HCT116 (cell line): ENCODE results near the gene SNX20. TPM values are rescaled to one million over a fixed set of nuclear protein-coding genes. Genes with fewer than 3 reads are reported as not detected.

Source experiments
- ATAC-seq: fragments of 200-7000 bp; cut with Tn5 transposase; 2 replicates; pipeline ENCODE4 v1.9.1; 2020; ENCODE audit warnings: mild to moderate bottlenecking, moderate library complexity
- BruUV-seq: library from RNA; stranded (reverse); fragments of 400-500 nt; replicated peaks from 2 replicates; lab custom pipeline; 2021; lab: Mats Ljungman, UMichigan
- CTCF ChIA-PET: fragments of 300-600 bp; sonication (Branson Sonifier 250); formaldehyde crosslinking; loops from one replicate; lab custom pipeline; 2021; ENCODE audit warnings: antibody characterized with exemption; lab: Charles Lee
- POLR2A ChIA-PET: fragments of 300-600, 350-600 bp; sonication (Branson Sonifier 250); formaldehyde crosslinking; loops from one replicate; lab custom pipeline; 2021; ENCODE audit warnings: antibody characterized with exemption; lab: Charles Lee
- RAD21 ChIA-PET, 2 experiments: fragments of 300-600 bp; sonication (Branson Sonifier 250); formaldehyde crosslinking; loops; one replicate each; lab custom pipeline; 2023; ENCODE audit warnings: low total read pairs in 2 of 2; ENCODE audit not compliant: uncharacterized antibody in 2 of 2, unreplicated experiment in 2 of 2, low non-redundant PET in 1 of 2; lab: Charles Lee
- DNase-seq: peaks from one replicate; pipeline ENCODE4 v3.0.0-alpha.2; 2010; ENCODE audit warnings: low read depth, low spot score
- H2AFZ ChIP-seq: fragments of 200-600 bp; shearing (Covaris generic), sonication (generic); 2 replicates; pipeline ENCODE4 v1.6.1; 2017; ENCODE audit warnings: low read depth, mixed run types, mixed read lengths, antibody characterized with exemption, low read length; ENCODE audit not compliant: poor library complexity, severe bottlenecking
- H3K27ac ChIP-seq: 2 replicates; pipeline ENCODE4 v1.5.1; 2012; ENCODE audit warnings: low read depth, low read length
- H3K27me3 ChIP-seq: fragments of 200-600 bp; sonication (generic); 2 replicates; pipeline ENCODE4 v1.6.1; 2016; ENCODE audit warnings: mixed run types, low read length, mixed read lengths; ENCODE audit not compliant: insufficient read depth
- H3K36me3 ChIP-seq, 2 experiments: fragments of 200-500 bp in 1 of 2; fragments of 200-600 bp in 1 of 2; sonication (Bioruptor generic) in 1 of 2; sonication (generic) in 1 of 2; 2 replicates each; pipeline versions ENCODE4 v1.5.1 to v1.6.1; 2014 to 2016; ENCODE audit warnings: low read length in 2 of 2, inconsistent platforms in 1 of 2, mixed read lengths in 1 of 2, mixed run types in 1 of 2; ENCODE audit not compliant: insufficient read depth in 2 of 2, control insufficient read depth in 1 of 2
- H3K4me1 ChIP-seq, 2 experiments: fragments of 200-600 bp in 1 of 2; sonication (generic) in 1 of 2; 2 replicates each; pipeline versions ENCODE4 v1.5.1 to v1.6.1; 2012 to 2017; ENCODE audit warnings: low read length in 2 of 2, inconsistent platforms in 1 of 2, mild to moderate bottlenecking in 1 of 2, mixed read lengths in 1 of 2, mixed run types in 1 of 2, moderate library complexity in 1 of 2; ENCODE audit not compliant: insufficient read depth in 2 of 2, control insufficient read depth in 1 of 2
- H3K4me2 ChIP-seq: fragments of 200-600 bp; sonication (generic); 2 replicates; pipeline ENCODE4 v1.6.1; 2017; ENCODE audit warnings: mixed run types, low read length, mixed read lengths
- H3K4me3 ChIP-seq, 2 experiments: fragments of 200-600 bp in 1 of 2; sonication (generic) in 1 of 2; replicated peaks in 1 of 2; 2 replicates each; pipeline ENCODE4 v1.5.1; 2011 to 2016; ENCODE audit warnings: low read length in 2 of 2, control low read depth in 1 of 2, low read depth in 1 of 2, mild to moderate bottlenecking in 1 of 2, mixed read lengths in 1 of 2, mixed run types in 1 of 2
- H3K79me2 ChIP-seq: fragments of 200-600 bp; sonication (generic); 2 replicates; pipeline ENCODE4 v1.6.1; 2017; ENCODE audit warnings: mild to moderate bottlenecking, mixed run types, low read length, moderate library complexity, mixed read lengths; ENCODE audit not compliant: insufficient read depth
- H3K9ac ChIP-seq: fragments of 200-600 bp; sonication (generic); 2 replicates; pipeline ENCODE4 v1.6.1; 2016; ENCODE audit warnings: low read length, mixed read lengths
- H3K9me2 ChIP-seq: fragments of 200-600 bp; sonication (generic), shearing (Covaris generic); 2 replicates; pipeline ENCODE4 v1.6.1; 2017; ENCODE audit warnings: mixed run types, mild to moderate bottlenecking, moderate library complexity; ENCODE audit not compliant: insufficient read depth
- H3K9me3 ChIP-seq, 2 experiments: fragments of 200-500 bp in 1 of 2; fragments of 200-600 bp in 1 of 2; sonication (Bioruptor generic) in 1 of 2; sonication (generic) in 1 of 2; 2 replicates each; pipeline ENCODE4 v1.6.1; 2014 to 2017; ENCODE audit warnings: low read length in 2 of 2, mixed read lengths in 2 of 2, inconsistent platforms in 1 of 2, low read depth in 1 of 2, mild to moderate bottlenecking in 1 of 2, mixed run types in 1 of 2, moderate library complexity in 1 of 2; ENCODE audit not compliant: control insufficient read depth in 1 of 2, insufficient read depth in 1 of 2
- H4K20me1 ChIP-seq: fragments of 200-600 bp; sonication (generic), shearing (Covaris generic); 2 replicates; pipeline ENCODE4 v1.6.1; 2017; ENCODE audit warnings: mixed run types, mild to moderate bottlenecking, moderate library complexity; ENCODE audit not compliant: insufficient read depth
- CEBPB ChIP-seq: IDR thresholded peaks from 2 replicates; pipeline ENCODE4 v1.6.1; 2012; ENCODE audit warnings: low read depth
- ELF1 ChIP-seq: IDR thresholded peaks from 2 replicates; pipeline ENCODE4 v1.6.1; 2012; ENCODE audit warnings: low read depth, borderline replicate concordance
- EZH2phosphoT487 ChIP-seq: fragments of 200-600 bp; IDR thresholded peaks from 2 replicates; pipeline ENCODE4 v1.6.1; 2018; ENCODE audit warnings: antibody characterized with exemption, borderline replicate concordance
- FOSL1 ChIP-seq: IDR thresholded peaks from 2 replicates; pipeline ENCODE4 v1.6.1; 2012; ENCODE audit warnings: low read depth
- JUND ChIP-seq: IDR thresholded peaks from 2 replicates; pipeline ENCODE4 v1.6.1; 2012
- POLR2A ChIP-seq: IDR thresholded peaks from 2 replicates; pipeline ENCODE4 v1.7.0; 2011; ENCODE audit warnings: borderline replicate concordance; ENCODE audit not compliant: insufficient read depth, insufficient read length; ENCODE audit errors: extremely low read depth
- RAD21 ChIP-seq: IDR thresholded peaks from 2 replicates; pipeline ENCODE4 v1.6.1; 2012; ENCODE audit warnings: low read depth, mild to moderate bottlenecking
- SIN3A ChIP-seq: IDR thresholded peaks from 2 replicates; pipeline ENCODE4 v1.6.1; 2012; ENCODE audit warnings: low read depth
- SRF ChIP-seq: IDR thresholded peaks from 2 replicates; pipeline ENCODE4 v1.6.1; 2012; ENCODE audit warnings: low read depth
- YY1 ChIP-seq: IDR thresholded peaks from 2 replicates; pipeline ENCODE4 v1.6.1; 2011; ENCODE audit warnings: low read length, low read depth, moderate library complexity, mild to moderate bottlenecking; ENCODE audit not compliant: insufficient replicate concordance; ENCODE audit errors: extremely low read depth
- ZFX ChIP-seq: fragments of 450-650 bp; IDR thresholded peaks from 2 replicates; pipeline ENCODE4 v1.6.1; 2017
- intact Hi-C: fragments of 100-400 bp; cut with micrococcal nuclease; formaldehyde crosslinking; loops from 2 replicates; pipeline ENCODE4 v1.10.0; 2022
- total RNA-seq: library from RNA; stranded (reverse); gene quantifications from one replicate; pipeline ENCODE4 v1.2.1, GENCODE V29; 2021; ENCODE audit not compliant: unreplicated experiment
- TF ChIP-seq, protein P1 (sequence below): IDR thresholded peaks from 2 replicates; pipeline ENCODE4 v1.6.1; 2012; ENCODE audit warnings: low read depth
- TF ChIP-seq, protein P2 (sequence below): IDR thresholded peaks from 2 replicates; pipeline ENCODE4 v1.6.1; 2012
- TF ChIP-seq, protein P3 (sequence below), 3 experiments: fragments of 200-600 bp in 1 of 3; sonication (generic) in 1 of 3; IDR thresholded peaks in 2 of 3; conservative IDR thresholded peaks in 1 of 3; 2 replicates each; pipeline ENCODE4 v1.5.1; 2012 to 2017; ENCODE audit warnings: low read depth in 2 of 3, low read length in 2 of 3, antibody characterized with exemption in 1 of 3, borderline replicate concordance in 1 of 3, control low read depth in 1 of 3, mild to moderate bottlenecking in 1 of 3, mixed read lengths in 1 of 3, mixed run types in 1 of 3, moderate library complexity in 1 of 3; ENCODE audit not compliant: insufficient read depth in 1 of 3

Gene SNX20
- total RNA-seq, 1 experiment from 2014 or later = 0.07 TPM

DNA sequence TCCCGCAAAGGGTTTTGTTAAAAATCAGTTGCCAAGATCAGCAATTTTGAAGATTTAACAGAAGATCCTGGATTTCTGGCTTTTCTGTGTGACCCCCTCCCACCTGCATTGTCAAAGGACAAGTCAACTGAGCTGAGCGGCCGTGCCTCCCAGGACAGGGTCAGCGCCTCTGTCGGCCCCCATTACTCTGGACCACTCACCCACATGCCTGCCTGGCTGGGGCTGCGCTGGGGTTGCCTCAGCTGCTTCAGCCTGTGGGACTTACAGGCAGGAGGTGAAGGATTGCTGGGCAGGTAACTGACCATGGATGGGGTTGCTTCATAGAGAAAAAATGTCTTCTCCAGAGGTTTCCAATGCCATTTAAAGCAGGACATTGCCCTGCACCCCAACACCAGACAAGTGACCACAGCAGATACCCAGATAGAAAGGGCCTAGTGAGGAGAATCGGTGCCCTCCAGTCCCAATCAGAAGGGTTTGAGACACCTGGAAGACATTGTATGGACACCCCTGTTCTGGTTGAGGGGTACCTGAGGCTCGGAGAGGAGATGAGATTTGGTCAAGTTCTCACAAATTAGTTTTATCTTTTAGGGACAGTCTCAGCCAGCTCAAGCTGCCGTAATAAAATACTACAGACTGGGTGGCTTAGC, 52.8 kb downstream of the SNX20 start (continued):
- TF ChIP-seq, protein P1, sequence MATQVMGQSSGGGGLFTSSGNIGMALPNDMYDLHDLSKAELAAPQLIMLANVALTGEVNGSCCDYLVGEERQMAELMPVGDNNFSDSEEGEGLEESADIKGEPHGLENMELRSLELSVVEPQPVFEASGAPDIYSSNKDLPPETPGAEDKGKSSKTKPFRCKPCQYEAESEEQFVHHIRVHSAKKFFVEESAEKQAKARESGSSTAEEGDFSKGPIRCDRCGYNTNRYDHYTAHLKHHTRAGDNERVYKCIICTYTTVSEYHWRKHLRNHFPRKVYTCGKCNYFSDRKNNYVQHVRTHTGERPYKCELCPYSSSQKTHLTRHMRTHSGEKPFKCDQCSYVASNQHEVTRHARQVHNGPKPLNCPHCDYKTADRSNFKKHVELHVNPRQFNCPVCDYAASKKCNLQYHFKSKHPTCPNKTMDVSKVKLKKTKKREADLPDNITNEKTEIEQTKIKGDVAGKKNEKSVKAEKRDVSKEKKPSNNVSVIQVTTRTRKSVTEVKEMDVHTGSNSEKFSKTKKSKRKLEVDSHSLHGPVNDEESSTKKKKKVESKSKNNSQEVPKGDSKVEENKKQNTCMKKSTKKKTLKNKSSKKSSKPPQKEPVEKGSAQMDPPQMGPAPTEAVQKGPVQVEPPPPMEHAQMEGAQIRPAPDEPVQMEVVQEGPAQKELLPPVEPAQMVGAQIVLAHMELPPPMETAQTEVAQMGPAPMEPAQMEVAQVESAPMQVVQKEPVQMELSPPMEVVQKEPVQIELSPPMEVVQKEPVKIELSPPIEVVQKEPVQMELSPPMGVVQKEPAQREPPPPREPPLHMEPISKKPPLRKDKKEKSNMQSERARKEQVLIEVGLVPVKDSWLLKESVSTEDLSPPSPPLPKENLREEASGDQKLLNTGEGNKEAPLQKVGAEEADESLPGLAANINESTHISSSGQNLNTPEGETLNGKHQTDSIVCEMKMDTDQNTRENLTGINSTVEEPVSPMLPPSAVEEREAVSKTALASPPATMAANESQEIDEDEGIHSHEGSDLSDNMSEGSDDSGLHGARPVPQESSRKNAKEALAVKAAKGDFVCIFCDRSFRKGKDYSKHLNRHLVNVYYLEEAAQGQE = no peak
- TF ChIP-seq CEBPB (no peak), ELF1 (no peak), SRF (no peak), YY1 (no peak)

DNA sequence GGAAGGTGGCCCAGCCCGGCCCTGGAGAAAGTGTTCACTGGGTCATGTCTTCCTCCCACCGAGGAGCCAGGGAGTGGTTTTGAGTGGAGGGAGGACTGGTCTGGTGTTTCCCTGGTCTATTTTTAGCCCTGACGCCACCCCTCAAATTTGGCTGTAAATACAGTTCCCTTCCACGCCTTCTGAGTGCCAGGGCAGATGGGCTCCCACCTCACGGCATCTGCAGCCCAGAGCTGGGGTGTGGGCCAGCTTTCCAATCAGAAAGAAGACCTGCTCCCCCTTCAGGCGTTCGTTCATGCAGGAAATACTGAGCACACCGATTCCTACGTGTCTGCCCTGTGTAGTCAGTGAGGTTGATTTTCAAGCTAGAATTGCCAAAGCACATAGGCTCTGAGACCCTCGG, 53.7 kb downstream of the SNX20 start:
- no peaks in the 10 kb centered on the region for H4K20me1 ChIP-seq
- RAD21 ChIA-PET = no interaction called here
- BruUV-seq = no TSS peak
- H3K4me1 ChIP-seq = peaks cover 0 to 6% of the 10 kb centered on the region in 2 experiments; a peak in 1 of 4 replicates
- H3K27ac ChIP-seq = no peak overlapping the region
- no peak for ATAC-seq
- DNase-seq = no peak
- H3K4me3 ChIP-seq = no peak overlapping the region
- intact Hi-C loops = no loop called here
- CTCF ChIA-PET = no interaction called here
- H3K9ac ChIP-seq = no peak overlapping the region
- no peaks in the 10 kb centered on the region for H3K27me3 ChIP-seq
- no peaks in the 10 kb centered on the region for H3K79me2 ChIP-seq
- TF ChIP-seq ELF1 = no peak
- TF ChIP-seq, protein P2, sequence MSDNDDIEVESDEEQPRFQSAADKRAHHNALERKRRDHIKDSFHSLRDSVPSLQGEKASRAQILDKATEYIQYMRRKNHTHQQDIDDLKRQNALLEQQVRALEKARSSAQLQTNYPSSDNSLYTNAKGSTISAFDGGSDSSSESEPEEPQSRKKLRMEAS = no peak
- no peak for TF ChIP-seq EZH2phosphoT487
- no peak for TF ChIP-seq JUND
- no peak for TF ChIP-seq ZFX
- TF ChIP-seq CEBPB = no peak
- TF ChIP-seq POLR2A = no peak
- no peak for TF ChIP-seq RAD21
- TF ChIP-seq FOSL1 = no peak
- TF ChIP-seq SIN3A = no peak
- TF ChIP-seq, protein P3, sequence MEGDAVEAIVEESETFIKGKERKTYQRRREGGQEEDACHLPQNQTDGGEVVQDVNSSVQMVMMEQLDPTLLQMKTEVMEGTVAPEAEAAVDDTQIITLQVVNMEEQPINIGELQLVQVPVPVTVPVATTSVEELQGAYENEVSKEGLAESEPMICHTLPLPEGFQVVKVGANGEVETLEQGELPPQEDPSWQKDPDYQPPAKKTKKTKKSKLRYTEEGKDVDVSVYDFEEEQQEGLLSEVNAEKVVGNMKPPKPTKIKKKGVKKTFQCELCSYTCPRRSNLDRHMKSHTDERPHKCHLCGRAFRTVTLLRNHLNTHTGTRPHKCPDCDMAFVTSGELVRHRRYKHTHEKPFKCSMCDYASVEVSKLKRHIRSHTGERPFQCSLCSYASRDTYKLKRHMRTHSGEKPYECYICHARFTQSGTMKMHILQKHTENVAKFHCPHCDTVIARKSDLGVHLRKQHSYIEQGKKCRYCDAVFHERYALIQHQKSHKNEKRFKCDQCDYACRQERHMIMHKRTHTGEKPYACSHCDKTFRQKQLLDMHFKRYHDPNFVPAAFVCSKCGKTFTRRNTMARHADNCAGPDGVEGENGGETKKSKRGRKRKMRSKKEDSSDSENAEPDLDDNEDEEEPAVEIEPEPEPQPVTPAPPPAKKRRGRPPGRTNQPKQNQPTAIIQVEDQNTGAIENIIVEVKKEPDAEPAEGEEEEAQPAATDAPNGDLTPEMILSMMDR (IDR thresholded peaks at IDR 0.05 in 2 of 3, conservative IDR thresholded peaks at IDR 0.05 in 1 of 3; ENCODE audit: borderline replicate concordance in 1 of 3, insufficient read depth in 1 of 3, low read depth in 2 of 3, low read length in 2 of 3) = no peak
- H3K9me2 ChIP-seq = no peaks in the 10 kb centered on the region
- no peak overlapping the region for H2AFZ ChIP-seq
- POLR2A ChIA-PET = no interaction called here
- H3K9me3 ChIP-seq = no peaks in the 10 kb centered on the region
- no peaks in the 10 kb centered on the region for H3K36me3 ChIP-seq
- H3K4me2 ChIP-seq = no peak overlapping the region
